Measurements from ENCODE around the gene UHRF2. TPM values are rescaled to one million over a fixed set of nuclear protein-coding genes. Genes with fewer than 3 reads are reported as not detected.

UHRF2 gene
- total and polyA plus RNA-seq, 4 experiments from 2014 or later, result 8.7 to 128 (median 70.0) TPM

GRCh38 chr9:6384732-6385131, 28.3 kb upstream of the UHRF2 start:
- no peak overlapping the region for H3K27ac Mint-ChIP-seq
- H3K4me3 Mint-ChIP-seq, result no peak overlapping the region
- Histone ChIP-seq H3K4me3 (ENCODE audit: low read length in 2 of 2) (no peak overlapping the region), H3K9me3 (ENCODE audit: control insufficient read depth in 1 of 2, low read length in 2 of 2) (no peaks in the 10 kb centered on the region), H3K4me1 (ENCODE audit: insufficient read depth, low read length) (no peaks in the 10 kb centered on the region), H3K27me3 (ENCODE audit: insufficient read depth, low read length) (no peaks in the 10 kb centered on the region), H3K27ac (ENCODE audit: low read depth, low read length) (no peak overlapping the region), H3K36me3 (ENCODE audit: insufficient read depth, low read length) (no peaks in the 10 kb centered on the region)
- H3K27me3 Mint-ChIP-seq, result peaks cover 2 to 3% of the 10 kb centered on the region in 2 donors
- no peak for DNase-seq
- peaks cover 0 to 12% (median 2%) of the 10 kb centered on the region in 8 donors for H3K9me3 Mint-ChIP-seq
- ChIA-PET POLR2A (ENCODE audit: partially characterized antibody) (interaction anchor here (1.6 kb wide), 1 partner anchor 28 kb away, joined by 6 read pairs; the partner anchor contains the start of gene UHRF2), CTCF (ENCODE audit: partially characterized antibody) (no interaction called here)
- H3K36me3 Mint-ChIP-seq, result peaks cover 0 to 4% of the 10 kb centered on the region in 2 donors
- intact Hi-C loops (cut with micrococcal nuclease), result no loop called here
- H3K4me1 Mint-ChIP-seq, result no peaks in the 10 kb centered on the region

GRCh38 chr9:6399071-6399470, 13.9 kb upstream of the UHRF2 start:
- Mint-ChIP-seq H3K4me1 (no peaks in the 10 kb centered on the region), H3K27me3 (peaks cover 0 to 3% of the 10 kb centered on the region in 2 donors)
- CTCF ChIA-PET (ENCODE audit: partially characterized antibody), result interaction anchor here (1.5 to 1.8 kb wide), 2 partner anchors 14 to 169 kb away, joined by 5 to 7 read pairs; partner anchors contain the start of gene UHRF2

GRCh38 chr9:6405371-6405770, 7.6 kb upstream of the UHRF2 start:
- no peak for DNase-seq
- ChIA-PET POLR2A (ENCODE audit: partially characterized antibody) (no interaction called here), CTCF (ENCODE audit: partially characterized antibody) (interaction anchor here (0.7 to 1.4 kb wide), 3 partner anchors 27 to 626 kb away, joined by 3 to 4 read pairs (median 3); no protein-coding TSS in a partner anchor)
- no peak overlapping the region for H3K4me3 ChIP-seq (ENCODE audit: low read length in 2 of 2)
- intact Hi-C loops (cut with micrococcal nuclease), result no loop called here
- Mint-ChIP-seq H3K4me3 (no peak overlapping the region), H3K9me3 (peaks cover 0 to 4% (median 0%) of the 10 kb centered on the region in 8 donors), H3K36me3 (no peaks in the 10 kb centered on the region), H3K4me1 (no peaks in the 10 kb centered on the region), H3K27me3 (peaks cover 0 to 1% of the 10 kb centered on the region in 2 donors), H3K27ac (no peak overlapping the region)
- no peak overlapping the region for H3K27ac ChIP-seq (ENCODE audit: low read depth, low read length)
- no peaks in the 10 kb centered on the region for H3K9me3 ChIP-seq (ENCODE audit: control insufficient read depth in 1 of 2, low read length in 2 of 2)
- no peaks in the 10 kb centered on the region for H3K4me1 ChIP-seq (ENCODE audit: insufficient read depth, low read length)
- no peaks in the 10 kb centered on the region for H3K36me3 ChIP-seq (ENCODE audit: insufficient read depth, low read length)
- H3K27me3 ChIP-seq (ENCODE audit: insufficient read depth, low read length), result no peaks in the 10 kb centered on the region

More at GRCh38 chr9:6399071-6399470, 13.9 kb upstream of the UHRF2 start:
- no peaks in the 10 kb centered on the region for H3K27me3 ChIP-seq (ENCODE audit: insufficient read depth, low read length)
- Mint-ChIP-seq H3K9me3 (peaks cover 0 to 2% (median 0%) of the 10 kb centered on the region in 8 donors), H3K27ac (no peak overlapping the region), H3K4me3 (no peak overlapping the region), H3K36me3 (no peaks in the 10 kb centered on the region)
- no peak overlapping the region for H3K27ac ChIP-seq (ENCODE audit: low read depth, low read length)
- H3K4me3 ChIP-seq (ENCODE audit: low read length in 2 of 2), result no peak overlapping the region
- no peaks in the 10 kb centered on the region for H3K36me3 ChIP-seq (ENCODE audit: insufficient read depth, low read length)
- intact Hi-C loops (cut with micrococcal nuclease), result no loop called here
- DNase-seq, result no peak
- POLR2A ChIA-PET (ENCODE audit: partially characterized antibody), result interaction anchor here (1.6 kb wide), 1 partner anchor 14 kb away, joined by 8 read pairs; the partner anchor contains the start of gene UHRF2
- no peaks in the 10 kb centered on the region for H3K9me3 ChIP-seq (ENCODE audit: control insufficient read depth in 1 of 2, low read length in 2 of 2)
- no peaks in the 10 kb centered on the region for H3K4me1 ChIP-seq (ENCODE audit: insufficient read depth, low read length)

GRCh38 chr9:6407778-6408177, 5.2 kb upstream of the UHRF2 start:
- Mint-ChIP-seq H3K4me3 (no peak overlapping the region), H3K27ac (no peak overlapping the region), H3K4me1 (peaks cover 0 to 6% (median 2%) of the 10 kb centered on the region in 4 donors), H3K36me3 (peaks cover 0 to 1% of the 10 kb centered on the region in 2 donors), H3K27me3 (peaks cover 0 to 1% of the 10 kb centered on the region in 2 donors), H3K9me3 (peaks cover 0 to 4% (median 0%) of the 10 kb centered on the region in 8 donors)
- POLR2A ChIA-PET (ENCODE audit: partially characterized antibody), result no interaction called here
- intact Hi-C loops (cut with micrococcal nuclease), result no loop called here
- DNase-seq, result no peak
- H3K4me3 ChIP-seq (ENCODE audit: low read length in 2 of 2), result no peak overlapping the region
- CTCF ChIA-PET (ENCODE audit: partially characterized antibody), result no interaction called here
- no peaks in the 10 kb centered on the region for H3K9me3 ChIP-seq (ENCODE audit: control insufficient read depth in 1 of 2, low read length in 2 of 2)
- H3K4me1 ChIP-seq (ENCODE audit: insufficient read depth, low read length), result peaks cover 4% of the 10 kb centered on the region
- no peaks in the 10 kb centered on the region for H3K36me3 ChIP-seq (ENCODE audit: insufficient read depth, low read length)
- H3K27me3 ChIP-seq (ENCODE audit: insufficient read depth, low read length), result no peaks in the 10 kb centered on the region
- no peak overlapping the region for H3K27ac ChIP-seq (ENCODE audit: low read depth, low read length)

GRCh38 chr9:6408320-6408719, 4.7 kb upstream of the UHRF2 start:
- no peak for DNase-seq

GRCh38 chr9:6409811-6410210, 3.2 kb upstream of the UHRF2 start:
- Mint-ChIP-seq H3K4me1 (peaks cover 6 to 16% (median 11%) of the 10 kb centered on the region in 4 donors), H3K4me3 (peak overlapping the region in 1 of 8 donors; percentile 31), H3K27ac (peak overlapping the region in 1 of 7 donors; percentile 20), H3K36me3 (peaks cover 0 to 5% of the 10 kb centered on the region in 2 donors), H3K27me3 (peaks cover 0 to 1% of the 10 kb centered on the region in 2 donors), H3K9me3 (peaks cover 0 to 6% (median 0%) of the 10 kb centered on the region in 8 donors)
- H3K4me1 ChIP-seq (ENCODE audit: insufficient read depth, low read length), result peaks cover 13% of the 10 kb centered on the region
- H3K9me3 ChIP-seq (ENCODE audit: control insufficient read depth in 1 of 2, low read length in 2 of 2), result no peaks in the 10 kb centered on the region
- no peak for DNase-seq
- intact Hi-C loops (cut with micrococcal nuclease), result loop anchor here (5.0 to 10.0 kb wide), 4 partner anchors 67 to 1425 kb away; partner anchors contain the start of genes JAK2 and PLGRKT
- no peak overlapping the region for H3K4me3 ChIP-seq (ENCODE audit: low read length in 2 of 2)
- H3K27me3 ChIP-seq (ENCODE audit: insufficient read depth, low read length), result no peaks in the 10 kb centered on the region
- no peak overlapping the region for H3K27ac ChIP-seq (ENCODE audit: low read depth, low read length)
- H3K36me3 ChIP-seq (ENCODE audit: insufficient read depth, low read length), result no peaks in the 10 kb centered on the region
- POLR2A ChIA-PET (ENCODE audit: partially characterized antibody), result no interaction called here
- CTCF ChIA-PET (ENCODE audit: partially characterized antibody), result no interaction called here

More at GRCh38 chr9:6408320-6408719, 4.7 kb upstream of the UHRF2 start:
- H3K9me3 Mint-ChIP-seq, result peaks cover 0 to 6% (median 0%) of the 10 kb centered on the region in 8 donors
- peaks cover 0 to 3% of the 10 kb centered on the region in 2 donors for H3K36me3 Mint-ChIP-seq
- H3K27me3 Mint-ChIP-seq, result peaks cover 0 to 1% of the 10 kb centered on the region in 2 donors
- no peaks in the 10 kb centered on the region for H3K27me3 ChIP-seq (ENCODE audit: insufficient read depth, low read length)
- no peak overlapping the region for H3K4me3 ChIP-seq (ENCODE audit: low read length in 2 of 2)
- H3K4me3 Mint-ChIP-seq, result no peak overlapping the region
- no peak overlapping the region for H3K27ac ChIP-seq (ENCODE audit: low read depth, low read length)
- no peaks in the 10 kb centered on the region for H3K9me3 ChIP-seq (ENCODE audit: control insufficient read depth in 1 of 2, low read length in 2 of 2)
- POLR2A ChIA-PET (ENCODE audit: partially characterized antibody), result no interaction called here
- no peaks in the 10 kb centered on the region for H3K36me3 ChIP-seq (ENCODE audit: insufficient read depth, low read length)
- intact Hi-C loops (cut with micrococcal nuclease), result no loop called here
- peaks cover 0 to 8% (median 4%) of the 10 kb centered on the region in 4 donors for H3K4me1 Mint-ChIP-seq
- CTCF ChIA-PET (ENCODE audit: partially characterized antibody), result no interaction called here
- H3K27ac Mint-ChIP-seq, result no peak overlapping the region
- H3K4me1 ChIP-seq (ENCODE audit: insufficient read depth, low read length), result peaks cover 4% of the 10 kb centered on the region

GRCh38 chr9:6410633-6411032, 2.4 kb upstream of the UHRF2 start:
- H3K27me3 Mint-ChIP-seq, result peaks cover 0 to 1% of the 10 kb centered on the region in 2 donors
- POLR2A ChIA-PET (ENCODE audit: partially characterized antibody), result no interaction called here
- Histone ChIP-seq H3K4me3 (ENCODE audit: low read length in 2 of 2) (no peak overlapping the region), H3K4me1 (ENCODE audit: insufficient read depth, low read length) (peaks cover 21% of the 10 kb centered on the region), H3K36me3 (ENCODE audit: insufficient read depth, low read length) (no peaks in the 10 kb centered on the region), H3K27ac (ENCODE audit: low read depth, low read length) (no peak overlapping the region), H3K27me3 (ENCODE audit: insufficient read depth, low read length) (no peaks in the 10 kb centered on the region), H3K9me3 (ENCODE audit: control insufficient read depth in 1 of 2, low read length in 2 of 2) (no peaks in the 10 kb centered on the region)
- H3K9me3 Mint-ChIP-seq, result peaks cover 0 to 6% (median 0%) of the 10 kb centered on the region in 8 donors
- H3K4me3 Mint-ChIP-seq, result no peak overlapping the region
- DNase-seq, result no peak
- CTCF ChIA-PET (ENCODE audit: partially characterized antibody), result no interaction called here
- H3K36me3 Mint-ChIP-seq, result peaks cover 2 to 9% of the 10 kb centered on the region in 2 donors
- intact Hi-C loops (cut with micrococcal nuclease), result loop anchor here (5.0 to 10.0 kb wide), 4 partner anchors 67 to 1426 kb away; partner anchors contain the start of genes JAK2 and PLGRKT
- peaks cover 13 to 24% (median 19%) of the 10 kb centered on the region in 4 donors for H3K4me1 Mint-ChIP-seq
- peak overlapping the region in 2 of 7 donors; percentile 24 to 39 for H3K27ac Mint-ChIP-seq
